Choroid plexus epithelial cell (primary cell): ENCODE measurements around the gene CELF2.

Experiments used
- DNase-seq: peaks from one replicate; pipeline ENCODE4 v3.0.0-alpha.2; 2010; ENCODE audit warnings: low read depth
- H3K4me3 ChIP-seq: 2 replicates; pipeline ENCODE4 v1.5.1; 2011; ENCODE audit warnings: low read depth, mild to moderate bottlenecking, control low read depth, low read length, moderate library complexity
- TF ChIP-seq, protein P1 (sequence below): conservative IDR thresholded peaks from 2 replicates; pipeline ENCODE4 v1.5.1; 2011; ENCODE audit warnings: low read depth, mild to moderate bottlenecking, control low read depth, inconsistent platforms, low read length, moderate library complexity

Gene CELF2

GRCh38 chr10:11288302-11288701, 270.6 kb downstream of the CELF2 start:
- no peak overlapping the region for H3K4me3 ChIP-seq
- DNase-seq = no peak
- TF ChIP-seq, protein P1, sequence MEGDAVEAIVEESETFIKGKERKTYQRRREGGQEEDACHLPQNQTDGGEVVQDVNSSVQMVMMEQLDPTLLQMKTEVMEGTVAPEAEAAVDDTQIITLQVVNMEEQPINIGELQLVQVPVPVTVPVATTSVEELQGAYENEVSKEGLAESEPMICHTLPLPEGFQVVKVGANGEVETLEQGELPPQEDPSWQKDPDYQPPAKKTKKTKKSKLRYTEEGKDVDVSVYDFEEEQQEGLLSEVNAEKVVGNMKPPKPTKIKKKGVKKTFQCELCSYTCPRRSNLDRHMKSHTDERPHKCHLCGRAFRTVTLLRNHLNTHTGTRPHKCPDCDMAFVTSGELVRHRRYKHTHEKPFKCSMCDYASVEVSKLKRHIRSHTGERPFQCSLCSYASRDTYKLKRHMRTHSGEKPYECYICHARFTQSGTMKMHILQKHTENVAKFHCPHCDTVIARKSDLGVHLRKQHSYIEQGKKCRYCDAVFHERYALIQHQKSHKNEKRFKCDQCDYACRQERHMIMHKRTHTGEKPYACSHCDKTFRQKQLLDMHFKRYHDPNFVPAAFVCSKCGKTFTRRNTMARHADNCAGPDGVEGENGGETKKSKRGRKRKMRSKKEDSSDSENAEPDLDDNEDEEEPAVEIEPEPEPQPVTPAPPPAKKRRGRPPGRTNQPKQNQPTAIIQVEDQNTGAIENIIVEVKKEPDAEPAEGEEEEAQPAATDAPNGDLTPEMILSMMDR = no peak

- no peak for DNase-seq
- H3K4me3 ChIP-seq = no peak overlapping the region
- TF ChIP-seq, protein P1 = no peak
These were observed 272.7 kb downstream of the CELF2 start for GRCh38 chr10:11290156-11290890.

DNA sequence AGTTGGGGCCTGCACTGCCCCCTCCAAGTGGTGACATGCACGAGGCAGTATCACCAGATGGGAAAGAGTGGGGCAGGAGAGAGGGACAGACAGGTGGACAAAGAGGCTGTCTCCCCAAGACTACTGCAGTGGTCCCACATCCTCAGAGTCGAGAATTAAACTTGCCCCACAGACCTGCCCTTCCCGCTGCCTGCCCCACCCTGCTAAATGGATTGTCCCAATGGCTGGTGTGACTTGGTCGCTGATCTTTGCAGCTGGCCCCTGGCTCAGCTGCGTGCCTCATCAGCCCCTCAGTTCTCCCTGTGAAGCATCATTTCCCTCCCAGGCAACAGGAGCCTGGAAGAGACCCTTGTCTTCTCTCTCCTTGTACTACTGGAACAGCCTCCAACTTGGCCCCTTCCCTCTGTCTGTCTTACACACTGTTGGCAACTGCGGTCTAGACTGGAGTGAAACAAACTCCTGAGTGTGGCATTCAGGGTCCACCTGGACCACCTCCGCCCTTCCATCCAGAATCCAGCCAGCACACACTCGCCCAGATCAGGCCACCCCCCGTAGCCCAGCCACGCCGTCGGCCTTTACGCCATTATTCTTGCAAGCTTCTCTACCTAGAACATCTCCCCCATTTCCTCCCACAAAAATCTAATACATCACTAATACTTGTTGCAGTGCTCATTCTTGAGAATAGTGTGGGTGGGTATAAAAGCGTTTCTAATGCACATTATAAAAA, 275.1 kb downstream of the CELF2 start:
- TF ChIP-seq, protein P1 = no peak
- H3K4me3 ChIP-seq = no peak overlapping the region
- DNase-seq = no peak

DNA sequence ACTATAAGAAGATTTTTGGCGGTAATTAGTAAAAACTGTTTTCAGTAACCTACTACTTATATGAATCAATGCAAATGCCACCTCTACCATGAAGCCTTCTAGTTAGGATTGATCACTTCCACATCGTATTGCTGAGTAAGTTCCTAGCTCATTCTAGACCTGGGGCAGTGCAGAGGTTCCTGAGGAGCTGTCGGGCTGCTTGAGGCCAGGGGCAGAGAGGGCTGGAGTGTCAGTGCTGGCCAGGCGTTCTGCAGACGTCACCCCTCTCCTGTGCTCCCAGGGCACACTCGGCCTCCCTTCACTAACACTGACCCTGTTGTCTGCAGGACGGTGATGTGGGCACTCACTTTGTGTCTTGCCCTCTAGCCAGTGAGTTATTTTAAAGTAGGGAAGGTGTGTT, 275.7 kb downstream of the CELF2 start:
- DNase-seq = no peak
- no peak overlapping the region for H3K4me3 ChIP-seq
- TF ChIP-seq, protein P1 = no peak

- H3K4me3 ChIP-seq = no peak overlapping the region
- peak; percentile 37 for DNase-seq
- TF ChIP-seq, protein P1 = no peak
These were observed 277.3 kb downstream of the CELF2 start for GRCh38 chr10:11294831-11295450.

DNA sequence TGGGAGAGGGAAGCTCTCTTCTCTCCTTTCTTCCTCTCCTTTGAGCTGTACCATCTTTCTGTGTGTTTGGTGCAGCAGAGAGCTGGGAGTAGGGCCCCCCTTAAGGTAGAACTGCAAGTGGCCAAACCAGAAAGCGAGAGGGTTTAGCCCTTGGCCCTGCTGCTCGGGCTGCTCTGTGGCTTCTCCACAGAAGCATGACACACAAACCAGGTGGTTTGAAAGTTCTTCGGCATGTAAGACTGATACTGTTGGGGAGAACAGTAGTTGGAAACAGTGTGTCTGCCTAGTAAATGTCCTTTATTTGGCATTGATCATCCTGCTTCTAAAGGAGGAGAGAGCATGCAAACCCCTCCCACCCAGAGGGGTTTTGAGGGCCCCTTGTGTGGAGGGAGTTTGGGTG, 277.8 kb downstream of the CELF2 start:
- no peak for DNase-seq
- TF ChIP-seq, protein P1 = no peak
- no peak overlapping the region for H3K4me3 ChIP-seq
